ENCODE results near the gene MZT2B.
"Not testable (repeated sequence)": the region's sequence is repeated elsewhere in the genome, so short reads cannot be mapped to it uniquely, and the experiment has no call there.

The MZT2B gene

GRCh38 chr2:130202518-130202917, 20.5 kb downstream of the MZT2B start:
- DNase-seq (ENCODE audit: extremely low read depth in 1 of 2, low read depth in 1 of 2): not testable (repeated sequence)

GRCh38 chr2:130203150-130203549, 21.1 kb downstream of the MZT2B start:
- not testable (repeated sequence) for DNase-seq (ENCODE audit: extremely low read depth in 1 of 2, low read depth in 1 of 2)

- DNase-seq (ENCODE audit: extremely low read depth in 1 of 2, low read depth in 1 of 2): not testable (repeated sequence)
These were observed 25.0 kb downstream of the MZT2B start for GRCh38 chr2:130207051-130207450.

GRCh38 chr2:130219147-130219546, 37.1 kb downstream of the MZT2B start:
- DNase-seq (ENCODE audit: extremely low read depth in 1 of 2, low read depth in 1 of 2): not testable (repeated sequence)

- DNase-seq (ENCODE audit: extremely low read depth in 1 of 2, low read depth in 1 of 2): not testable (repeated sequence)
These were observed 38.4 kb downstream of the MZT2B start for GRCh38 chr2:130220505-130220904.

GRCh38 chr2:130222523-130222922, 40.5 kb downstream of the MZT2B start:
- not testable (repeated sequence) for DNase-seq (ENCODE audit: extremely low read depth in 1 of 2, low read depth in 1 of 2)

- not testable (repeated sequence) for DNase-seq (ENCODE audit: extremely low read depth in 1 of 2, low read depth in 1 of 2)
These were observed 45.9 kb downstream of the MZT2B start for GRCh38 chr2:130228005-130228404.

- DNase-seq (ENCODE audit: extremely low read depth in 1 of 2, low read depth in 1 of 2): not testable (repeated sequence)
These were observed 46.6 kb downstream of the MZT2B start for GRCh38 chr2:130228467-130229160.

- not testable (repeated sequence) for DNase-seq (ENCODE audit: extremely low read depth in 1 of 2, low read depth in 1 of 2)
These were observed 47.1 kb downstream of the MZT2B start for GRCh38 chr2:130229161-130229510.

GRCh38 chr2:130230376-130230775, 48.3 kb downstream of the MZT2B start:
- not testable (repeated sequence) for DNase-seq (ENCODE audit: extremely low read depth in 1 of 2, low read depth in 1 of 2)

- DNase-seq (ENCODE audit: extremely low read depth in 1 of 2, low read depth in 1 of 2): not testable (repeated sequence)
These were observed 48.8 kb downstream of the MZT2B start for GRCh38 chr2:130230907-130231306.

- DNase-seq (ENCODE audit: extremely low read depth in 1 of 2, low read depth in 1 of 2): no peak
These were observed 49.6 kb downstream of the MZT2B start for GRCh38 chr2:130231656-130232055.

GRCh38 chr2:130233066-130233465, 51.0 kb downstream of the MZT2B start:
- DNase-seq (ENCODE audit: extremely low read depth in 1 of 2, low read depth in 1 of 2): not testable (repeated sequence)

GRCh38 chr2:130239581-130239980, 57.5 kb downstream of the MZT2B start:
- DNase-seq (ENCODE audit: extremely low read depth in 1 of 2, low read depth in 1 of 2): not testable (repeated sequence)

Measured in activated CD8-positive, alpha-beta memory T cell treated with anti-CD3 and anti-CD28 coated beads for 1 hour (primary cell).